ENCODE measurements around the gene GNG2. TPM values are rescaled to one million over a fixed set of nuclear protein-coding genes. Genes with fewer than 3 reads are reported as not detected.

The GNG2 gene
- total RNA-seq, 1 experiment from 2014 or later = not detected

DNA sequence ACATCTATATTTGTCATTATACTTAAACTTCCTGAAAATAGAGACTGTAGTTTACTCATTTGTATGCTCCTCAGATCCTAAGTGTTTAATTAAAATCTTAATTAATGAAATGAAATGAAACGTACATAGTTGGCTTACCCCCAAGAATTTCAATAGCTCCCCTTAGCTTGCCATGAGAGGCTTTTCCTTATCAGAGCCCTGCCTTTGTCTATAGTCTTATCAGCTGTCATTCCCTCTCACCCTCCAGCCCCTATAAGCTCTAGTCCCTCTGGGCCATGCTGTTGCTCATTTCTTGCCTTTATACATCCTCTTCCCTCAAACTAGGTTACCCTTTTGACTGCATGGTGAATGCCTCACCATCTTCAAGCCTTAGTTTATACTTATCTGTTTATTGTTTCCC lies 127.8 kb downstream of the GNG2 start:
- Mint-ChIP-seq H3K27me3 (ENCODE audit: unreplicated experiment) (peaks cover 34% of the 10 kb centered on the region), H3K9me3 (ENCODE audit: low read depth, unreplicated experiment) (peaks cover 2% of the 10 kb centered on the region), H3K27ac (ENCODE audit: unreplicated experiment) (peak overlapping the region; percentile 71), H3K4me1 (ENCODE audit: low read depth, unreplicated experiment) (peaks cover 11% of the 10 kb centered on the region), H3K36me3 (ENCODE audit: insufficient read depth, unreplicated experiment) (peaks cover 29% of the 10 kb centered on the region), H3K4me3 (ENCODE audit: low read depth, unreplicated experiment) (peak overlapping the region; percentile 88)
- no peak for DNase-seq
- intact Hi-C loops (cut with micrococcal nuclease; ENCODE audit: unreplicated experiment) = no loop called here
- TF ChIP-seq, protein P1, sequence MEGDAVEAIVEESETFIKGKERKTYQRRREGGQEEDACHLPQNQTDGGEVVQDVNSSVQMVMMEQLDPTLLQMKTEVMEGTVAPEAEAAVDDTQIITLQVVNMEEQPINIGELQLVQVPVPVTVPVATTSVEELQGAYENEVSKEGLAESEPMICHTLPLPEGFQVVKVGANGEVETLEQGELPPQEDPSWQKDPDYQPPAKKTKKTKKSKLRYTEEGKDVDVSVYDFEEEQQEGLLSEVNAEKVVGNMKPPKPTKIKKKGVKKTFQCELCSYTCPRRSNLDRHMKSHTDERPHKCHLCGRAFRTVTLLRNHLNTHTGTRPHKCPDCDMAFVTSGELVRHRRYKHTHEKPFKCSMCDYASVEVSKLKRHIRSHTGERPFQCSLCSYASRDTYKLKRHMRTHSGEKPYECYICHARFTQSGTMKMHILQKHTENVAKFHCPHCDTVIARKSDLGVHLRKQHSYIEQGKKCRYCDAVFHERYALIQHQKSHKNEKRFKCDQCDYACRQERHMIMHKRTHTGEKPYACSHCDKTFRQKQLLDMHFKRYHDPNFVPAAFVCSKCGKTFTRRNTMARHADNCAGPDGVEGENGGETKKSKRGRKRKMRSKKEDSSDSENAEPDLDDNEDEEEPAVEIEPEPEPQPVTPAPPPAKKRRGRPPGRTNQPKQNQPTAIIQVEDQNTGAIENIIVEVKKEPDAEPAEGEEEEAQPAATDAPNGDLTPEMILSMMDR (IDR thresholded peaks at IDR 0.05; ENCODE audit: unreplicated experiment) = no peak
- BruUV-seq (replicated peaks) = no TSS peak
- CTCF ChIA-PET = no interaction called here

DNA sequence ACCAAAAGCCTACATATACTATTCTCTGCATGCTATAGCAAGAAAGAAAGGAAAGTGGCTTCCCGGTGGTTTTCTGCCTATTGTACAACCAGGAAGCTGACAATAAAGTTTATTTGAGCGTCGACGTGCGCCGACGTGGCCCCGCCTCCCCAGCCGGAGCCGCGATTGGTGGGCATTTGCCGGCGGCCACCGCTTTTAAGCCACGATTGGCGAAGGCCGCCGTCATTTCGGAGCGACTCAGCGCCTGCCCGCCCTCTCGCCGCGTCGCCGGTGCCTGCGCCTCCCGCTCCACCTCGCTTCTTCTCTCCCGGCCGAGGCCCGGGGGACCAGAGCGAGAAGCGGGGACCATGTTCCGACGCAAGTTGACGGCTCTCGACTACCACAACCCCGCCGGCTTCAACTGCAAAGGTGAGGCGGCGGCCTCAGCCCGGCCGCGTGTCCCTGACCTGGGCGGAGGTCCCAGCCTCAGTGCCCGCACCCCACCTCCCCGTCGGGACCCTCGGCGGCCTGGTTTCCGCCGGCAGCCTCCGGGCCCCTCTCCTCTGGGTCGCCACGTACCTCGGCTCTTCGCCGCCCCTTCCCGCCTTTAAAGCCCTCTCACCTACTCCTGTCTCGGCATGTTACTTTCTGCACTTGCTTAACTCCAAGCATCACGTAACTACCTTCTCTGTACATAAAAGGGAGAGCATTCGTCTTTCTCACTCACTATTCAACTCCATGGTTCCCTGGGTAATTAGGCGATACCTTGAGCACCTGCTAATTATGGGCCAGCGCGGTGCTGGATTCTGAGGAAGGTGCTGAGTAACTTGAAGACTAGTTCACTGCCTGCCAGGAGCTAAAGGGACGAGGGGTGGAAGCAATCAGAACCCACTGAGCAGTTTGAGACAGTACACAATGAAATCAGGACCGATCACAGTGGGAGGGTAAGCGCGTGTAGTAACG lies 129.2 kb downstream of the GNG2 start, which contains the start of gene RTRAF:
TSS of gene RTRAF (plus strand) at position 254 of the 942 bp plus-strand sequence. CDS start at position 348, 94 bp downstream.
- intact Hi-C loops (cut with micrococcal nuclease; ENCODE audit: unreplicated experiment) = no loop called here
- BruUV-seq (replicated peaks) = no TSS peak

DNA sequence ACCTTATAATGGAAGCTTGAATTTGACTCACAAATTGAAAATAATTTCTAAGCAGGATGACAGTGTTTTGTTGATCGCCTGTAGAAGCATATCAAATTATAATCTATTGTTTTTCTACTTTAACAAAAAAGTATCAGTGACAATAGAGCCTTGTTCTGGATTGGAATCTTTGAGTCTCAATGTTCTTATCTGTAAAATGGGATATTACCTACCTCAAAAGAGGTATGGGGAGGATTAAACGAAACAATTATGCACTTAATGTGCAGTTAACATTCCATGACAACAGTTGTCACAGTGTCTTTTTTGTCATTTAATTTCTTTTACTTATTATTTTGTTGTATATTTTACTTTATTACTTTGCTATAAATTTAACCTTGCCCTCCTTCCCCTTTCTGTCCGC lies 130.1 kb downstream of the GNG2 start:
- Mint-ChIP-seq H3K27me3 (ENCODE audit: unreplicated experiment) (peaks cover 11% of the 10 kb centered on the region), H3K36me3 (ENCODE audit: insufficient read depth, unreplicated experiment) (peaks cover 35% of the 10 kb centered on the region), H3K4me3 (ENCODE audit: low read depth, unreplicated experiment) (peak overlapping the region; percentile 88), H3K27ac (ENCODE audit: unreplicated experiment) (peak overlapping the region; percentile 71), H3K4me1 (ENCODE audit: low read depth, unreplicated experiment) (peaks cover 19% of the 10 kb centered on the region), H3K9me3 (ENCODE audit: low read depth, unreplicated experiment) (no peaks in the 10 kb centered on the region)
- TF ChIP-seq, protein P1 (IDR thresholded peaks at IDR 0.05; ENCODE audit: unreplicated experiment) = no peak
- no peak for DNase-seq
- intact Hi-C loops (cut with micrococcal nuclease; ENCODE audit: unreplicated experiment) = no loop called here
- no TSS peak for BruUV-seq (replicated peaks)
- CTCF ChIA-PET = no interaction called here

More for the DNA sequence above, 129.2 kb downstream of the GNG2 start, which contains the start of gene RTRAF:
- H3K4me3 Mint-ChIP-seq (ENCODE audit: low read depth, unreplicated experiment) = peak within 1 kb of the TSS; percentile 88
- H3K9me3 Mint-ChIP-seq (ENCODE audit: low read depth, unreplicated experiment) = no peaks in the 10 kb centered on the region
- peak within 1 kb of the TSS; percentile 71 for H3K27ac Mint-ChIP-seq (ENCODE audit: unreplicated experiment)
- CTCF ChIA-PET = no interaction called here
- peak; percentile 94 for DNase-seq
- TF ChIP-seq, protein P1 (IDR thresholded peaks at IDR 0.05; ENCODE audit: unreplicated experiment) = no peak
- peaks cover 11% of the 10 kb centered on the region for H3K4me1 Mint-ChIP-seq (ENCODE audit: low read depth, unreplicated experiment)
- H3K27me3 Mint-ChIP-seq (ENCODE audit: unreplicated experiment) = peaks cover 20% of the 10 kb centered on the region
- H3K36me3 Mint-ChIP-seq (ENCODE audit: insufficient read depth, unreplicated experiment) = peaks cover 30% of the 10 kb centered on the region

DNA sequence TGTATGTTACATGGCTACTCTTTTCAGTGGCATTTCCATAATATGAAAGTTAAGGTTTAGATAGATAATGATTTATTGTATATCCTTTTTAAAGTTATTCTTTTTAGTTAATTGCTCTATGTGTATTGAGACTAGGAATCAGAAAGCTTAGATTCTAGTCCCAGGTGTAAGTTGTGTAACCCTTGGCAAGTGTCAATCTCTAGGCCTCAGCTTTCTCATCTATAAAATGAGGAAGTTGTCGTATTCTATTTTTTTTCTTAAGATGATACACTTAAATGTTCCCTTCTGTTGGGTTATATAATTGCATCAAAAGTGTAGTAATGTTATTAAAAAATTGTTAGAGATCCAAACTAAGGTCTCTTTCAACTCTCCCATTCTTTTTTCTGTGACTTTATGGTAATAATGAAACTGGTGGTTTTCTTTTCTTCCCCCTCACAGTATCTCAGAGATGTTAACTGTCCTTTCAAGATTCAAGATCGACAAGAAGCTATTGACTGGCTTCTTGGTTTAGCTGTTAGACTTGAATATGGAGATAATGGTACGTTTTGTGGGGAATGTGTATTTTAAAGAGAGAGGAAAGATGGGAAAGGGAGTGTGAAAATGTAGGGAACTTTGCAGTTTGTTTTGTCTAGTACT lies 133.0 kb downstream of the GNG2 start:
- DNase-seq = no peak
- CTCF ChIA-PET = no interaction called here
- Mint-ChIP-seq H3K4me1 (ENCODE audit: low read depth, unreplicated experiment) (peaks cover 16% of the 10 kb centered on the region), H3K4me3 (ENCODE audit: low read depth, unreplicated experiment) (no peak overlapping the region), H3K27me3 (ENCODE audit: unreplicated experiment) (no peaks in the 10 kb centered on the region), H3K36me3 (ENCODE audit: insufficient read depth, unreplicated experiment) (peaks cover 35% of the 10 kb centered on the region), H3K27ac (ENCODE audit: unreplicated experiment) (no peak overlapping the region), H3K9me3 (ENCODE audit: low read depth, unreplicated experiment) (no peaks in the 10 kb centered on the region)
- TF ChIP-seq, protein P1 (IDR thresholded peaks at IDR 0.05; ENCODE audit: unreplicated experiment) = no peak
- BruUV-seq (replicated peaks) = no TSS peak
- intact Hi-C loops (cut with micrococcal nuclease; ENCODE audit: unreplicated experiment) = no loop called here

Data from Calu3 (cell line).